VCaP (cell line): ENCODE data around the gene ZC3H12C.

Experiments
- H3K27ac ChIP-seq: fragments of 450-650 bp; 2 replicates; pipeline ENCODE4 v1.5.1; 2017
- TF ChIP-seq, protein P1 (sequence below): fragments of 450-650 bp; conservative IDR thresholded peaks from 2 replicates; pipeline ENCODE4 v1.5.1; 2017; ENCODE audit warnings: mild to moderate bottlenecking, moderate library complexity

Gene ZC3H12C

DNA sequence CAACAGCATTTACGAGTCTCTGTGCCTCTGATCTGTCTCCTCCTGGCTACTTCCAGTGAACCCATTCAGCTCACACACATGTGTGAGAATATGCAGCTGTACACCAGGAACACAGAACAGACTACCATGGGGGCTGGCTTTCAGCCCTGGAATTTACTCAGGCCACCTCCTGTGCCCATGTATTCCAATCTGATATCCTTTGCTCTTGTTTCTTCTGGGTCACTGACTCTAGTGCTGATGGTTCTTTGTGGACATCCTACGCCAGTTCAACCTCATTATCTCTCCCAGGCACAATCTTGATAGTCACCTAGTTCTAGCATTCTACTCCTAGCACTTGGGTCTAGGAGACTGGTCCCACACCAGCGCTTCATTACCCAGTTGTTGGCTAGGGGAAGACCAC, 23.0 kb upstream of the ZC3H12C start:
- TF ChIP-seq, protein P1, sequence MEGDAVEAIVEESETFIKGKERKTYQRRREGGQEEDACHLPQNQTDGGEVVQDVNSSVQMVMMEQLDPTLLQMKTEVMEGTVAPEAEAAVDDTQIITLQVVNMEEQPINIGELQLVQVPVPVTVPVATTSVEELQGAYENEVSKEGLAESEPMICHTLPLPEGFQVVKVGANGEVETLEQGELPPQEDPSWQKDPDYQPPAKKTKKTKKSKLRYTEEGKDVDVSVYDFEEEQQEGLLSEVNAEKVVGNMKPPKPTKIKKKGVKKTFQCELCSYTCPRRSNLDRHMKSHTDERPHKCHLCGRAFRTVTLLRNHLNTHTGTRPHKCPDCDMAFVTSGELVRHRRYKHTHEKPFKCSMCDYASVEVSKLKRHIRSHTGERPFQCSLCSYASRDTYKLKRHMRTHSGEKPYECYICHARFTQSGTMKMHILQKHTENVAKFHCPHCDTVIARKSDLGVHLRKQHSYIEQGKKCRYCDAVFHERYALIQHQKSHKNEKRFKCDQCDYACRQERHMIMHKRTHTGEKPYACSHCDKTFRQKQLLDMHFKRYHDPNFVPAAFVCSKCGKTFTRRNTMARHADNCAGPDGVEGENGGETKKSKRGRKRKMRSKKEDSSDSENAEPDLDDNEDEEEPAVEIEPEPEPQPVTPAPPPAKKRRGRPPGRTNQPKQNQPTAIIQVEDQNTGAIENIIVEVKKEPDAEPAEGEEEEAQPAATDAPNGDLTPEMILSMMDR: no peak
- H3K27ac ChIP-seq: peak overlapping the region; percentile 48

DNA sequence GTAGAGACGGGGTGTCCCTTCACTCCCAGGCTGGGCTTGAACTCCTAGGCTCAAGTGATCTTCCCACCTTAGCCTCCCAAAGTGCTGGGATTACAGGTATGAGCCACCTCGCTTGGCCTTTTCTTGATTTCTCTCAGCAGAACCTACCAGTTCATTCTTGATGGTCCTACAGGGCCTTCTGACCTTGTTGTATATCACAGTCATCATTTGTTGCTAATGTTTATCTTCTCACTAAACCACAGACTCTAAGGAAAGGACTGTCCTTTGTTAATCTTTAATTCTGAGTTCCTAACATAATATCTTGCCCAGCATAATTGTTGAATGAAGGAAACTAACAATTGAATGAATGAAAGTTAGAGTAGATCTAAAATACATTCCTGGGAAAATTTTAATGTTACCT, 22.0 kb upstream of the ZC3H12C start:
- no peak overlapping the region for H3K27ac ChIP-seq
- TF ChIP-seq, protein P1: no peak

DNA sequence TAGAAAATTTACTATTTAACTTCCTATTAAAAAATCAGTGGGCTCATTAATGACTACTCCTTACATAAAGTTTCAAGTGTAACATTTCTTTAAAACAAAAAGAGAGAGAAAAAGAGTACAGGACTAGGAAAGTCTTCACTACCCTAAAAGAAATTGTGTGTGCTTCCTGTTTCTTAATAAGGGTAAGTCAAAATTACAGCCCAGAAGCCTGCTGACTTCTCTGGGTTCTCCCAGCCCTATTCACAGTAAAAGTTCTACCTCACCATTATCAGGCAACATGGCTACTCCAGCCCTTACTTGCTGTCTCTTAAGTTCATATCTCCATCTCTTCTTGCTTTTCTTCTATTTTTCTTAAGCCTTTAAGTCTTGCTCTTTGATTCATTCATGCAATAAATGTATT, 20.3 kb upstream of the ZC3H12C start:
- H3K27ac ChIP-seq: no peak overlapping the region
- TF ChIP-seq, protein P1: no peak

DNA sequence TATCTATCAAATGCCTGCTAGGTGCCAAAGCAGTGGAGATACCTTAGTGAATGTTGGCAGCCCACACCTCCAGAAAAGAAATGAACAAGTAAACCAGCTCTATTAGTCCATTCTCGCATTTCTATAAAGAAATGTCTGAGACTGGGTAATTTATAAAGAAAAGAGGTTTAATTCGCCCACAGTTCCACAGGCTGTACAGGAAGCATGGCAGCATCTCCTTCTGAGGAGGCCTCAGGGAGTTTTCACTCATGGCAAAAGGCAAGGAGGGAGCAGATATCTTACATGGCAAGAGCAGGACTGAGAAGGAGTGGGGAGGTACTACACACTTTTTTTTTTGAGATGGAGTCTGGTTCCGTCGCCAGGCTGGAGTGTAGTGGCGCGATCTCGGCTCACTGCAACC, 18.7 kb upstream of the ZC3H12C start:
- peak overlapping the region; percentile 91 for H3K27ac ChIP-seq

DNA sequence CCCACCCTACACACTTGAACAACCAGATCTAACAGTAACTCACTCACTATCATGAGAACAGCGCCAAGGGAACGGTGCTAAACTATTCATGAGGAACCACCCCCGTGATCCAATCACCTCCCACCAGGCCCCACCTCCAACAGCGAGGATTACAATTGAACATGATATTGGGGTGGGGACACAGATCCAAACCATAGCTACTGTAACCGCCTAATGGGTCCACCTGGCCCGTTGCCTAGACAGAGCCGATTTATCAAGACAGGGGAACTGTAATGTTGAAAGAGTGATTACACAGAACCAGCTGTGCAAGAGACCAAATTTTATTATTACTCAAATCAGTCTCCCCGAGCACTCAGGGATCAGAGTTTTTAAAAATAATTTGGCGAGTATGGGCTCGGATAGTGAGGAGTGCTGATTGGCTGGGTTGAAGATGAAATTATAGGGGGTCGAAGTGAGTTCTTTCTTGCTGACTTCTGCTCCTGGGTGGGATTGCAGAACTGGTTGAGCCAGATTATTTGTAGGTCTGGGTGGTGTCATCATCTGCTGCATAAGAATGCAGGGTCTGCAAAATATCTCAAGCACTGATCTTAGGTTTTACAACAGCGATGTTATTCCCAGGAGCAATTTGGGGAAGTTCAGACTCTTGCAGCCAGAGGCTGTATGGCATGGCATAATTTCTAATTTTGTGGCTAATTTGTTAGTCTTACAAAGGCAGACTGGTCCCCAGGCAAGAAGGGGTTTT, 17.9 kb upstream of the ZC3H12C start:
- TF ChIP-seq, protein P1: no peak

More for the DNA sequence above, 18.7 kb upstream of the ZC3H12C start:
- TF ChIP-seq, protein P1: no peak

DNA sequence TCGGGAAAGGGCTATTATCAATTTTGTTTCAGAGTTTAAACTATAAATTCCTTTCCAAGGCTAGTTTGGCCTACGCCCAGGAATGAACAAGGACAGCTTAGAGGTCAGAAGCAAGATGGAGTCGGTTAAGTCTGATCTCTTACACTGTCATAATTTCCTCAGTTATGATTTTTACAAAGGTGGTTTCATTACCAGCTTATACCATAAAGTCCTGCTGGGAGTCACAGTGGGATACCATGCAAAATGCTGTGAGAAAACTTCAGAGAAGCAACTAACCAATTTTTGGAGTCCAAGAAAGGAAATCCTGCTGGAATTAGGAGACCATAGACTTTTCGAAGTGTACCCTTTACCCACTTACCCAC, 17.4 kb upstream of the ZC3H12C start:
- TF ChIP-seq, protein P1: no peak
- H3K27ac ChIP-seq: peak overlapping the region; percentile 91

More for the DNA sequence above, 17.9 kb upstream of the ZC3H12C start:
- peak overlapping the region; percentile 91 for H3K27ac ChIP-seq

DNA sequence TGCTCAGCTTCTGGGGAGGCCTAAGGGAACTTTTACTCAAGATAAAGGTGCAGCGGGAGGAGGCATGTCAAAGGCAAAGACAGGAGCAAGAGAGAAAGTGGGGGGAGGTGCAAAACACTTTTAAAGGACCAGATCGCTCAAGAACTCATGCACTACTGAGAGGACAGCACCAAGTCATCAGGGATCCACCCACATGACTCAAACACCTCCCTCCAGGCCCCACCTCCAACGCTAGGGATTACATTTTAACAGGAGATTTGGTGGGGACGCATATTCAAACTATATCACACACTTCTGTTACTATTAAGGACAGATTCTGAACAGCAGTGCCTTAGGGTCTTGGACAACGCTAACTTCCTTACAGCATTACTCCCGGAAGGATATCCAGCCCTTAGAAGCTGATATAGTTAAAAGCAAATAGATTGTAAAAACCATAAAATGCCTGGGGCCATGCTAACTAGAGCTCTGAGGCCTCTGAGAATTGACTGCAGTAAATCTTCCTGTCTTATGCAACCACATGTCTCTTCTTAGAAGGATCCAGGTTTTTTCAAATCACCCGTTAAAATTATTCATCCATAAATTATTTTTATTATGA, 16.7 kb upstream of the ZC3H12C start:
- TF ChIP-seq, protein P1: no peak
- H3K27ac ChIP-seq: peak overlapping the region; percentile 91
